HCT116 (cell line): Measurements from ENCODE around the gene KLHL17. TPM values are rescaled to one million over a fixed set of nuclear protein-coding genes. Genes with fewer than 3 reads are reported as not detected.
A peak's percentile ranks its signal among the peaks of the same experiment; 100 is the strongest.
"Not testable (repeated sequence)": the region's sequence is repeated elsewhere in the genome, so short reads cannot be mapped to it uniquely, and the experiment has no call there.

Experiments
- ATAC-seq: fragments of 200-7000 bp; cut with Tn5 transposase; 2 replicates; pipeline ENCODE4 v1.9.1; 2020; ENCODE audit warnings: mild to moderate bottlenecking, moderate library complexity
- BruUV-seq: library from RNA; stranded (reverse); fragments of 400-500 nt; replicated peaks from 2 replicates; lab custom pipeline; 2021; lab: Mats Ljungman, UMichigan
- CTCF ChIA-PET: fragments of 300-600 bp; sonication (Branson Sonifier 250); formaldehyde crosslinking; loops from one replicate; lab custom pipeline; 2021; ENCODE audit warnings: antibody characterized with exemption; lab: Charles Lee
- POLR2A ChIA-PET: fragments of 300-600, 350-600 bp; sonication (Branson Sonifier 250); formaldehyde crosslinking; loops from one replicate; lab custom pipeline; 2021; ENCODE audit warnings: antibody characterized with exemption; lab: Charles Lee
- RAD21 ChIA-PET, 2 experiments: fragments of 300-600 bp; sonication (Branson Sonifier 250); formaldehyde crosslinking; loops; one replicate each; lab custom pipeline; 2023; ENCODE audit warnings: low total read pairs in 2 of 2; ENCODE audit not compliant: uncharacterized antibody in 2 of 2, unreplicated experiment in 2 of 2, low non-redundant PET in 1 of 2; lab: Charles Lee
- DNase-seq: peaks from one replicate; pipeline ENCODE4 v3.0.0-alpha.2; 2010; ENCODE audit warnings: low read depth, low spot score
- H2AFZ ChIP-seq: fragments of 200-600 bp; shearing (Covaris generic), sonication (generic); 2 replicates; pipeline ENCODE4 v1.6.1; 2017; ENCODE audit warnings: low read depth, mixed run types, mixed read lengths, antibody characterized with exemption, low read length; ENCODE audit not compliant: poor library complexity, severe bottlenecking
- H3K27ac ChIP-seq: 2 replicates; pipeline ENCODE4 v1.5.1; 2012; ENCODE audit warnings: low read depth, low read length
- H3K27me3 ChIP-seq: fragments of 200-600 bp; sonication (generic); 2 replicates; pipeline ENCODE4 v1.6.1; 2016; ENCODE audit warnings: mixed run types, low read length, mixed read lengths; ENCODE audit not compliant: insufficient read depth
- H3K36me3 ChIP-seq, 2 experiments: fragments of 200-500 bp in 1 of 2; fragments of 200-600 bp in 1 of 2; sonication (Bioruptor generic) in 1 of 2; sonication (generic) in 1 of 2; 2 replicates each; pipeline versions ENCODE4 v1.5.1 to v1.6.1; 2014 to 2016; ENCODE audit warnings: low read length in 2 of 2, inconsistent platforms in 1 of 2, mixed read lengths in 1 of 2, mixed run types in 1 of 2; ENCODE audit not compliant: insufficient read depth in 2 of 2, control insufficient read depth in 1 of 2
- H3K4me1 ChIP-seq, 2 experiments: fragments of 200-600 bp in 1 of 2; sonication (generic) in 1 of 2; 2 replicates each; pipeline versions ENCODE4 v1.5.1 to v1.6.1; 2012 to 2017; ENCODE audit warnings: low read length in 2 of 2, inconsistent platforms in 1 of 2, mild to moderate bottlenecking in 1 of 2, mixed read lengths in 1 of 2, mixed run types in 1 of 2, moderate library complexity in 1 of 2; ENCODE audit not compliant: insufficient read depth in 2 of 2, control insufficient read depth in 1 of 2
- H3K4me2 ChIP-seq: fragments of 200-600 bp; sonication (generic); 2 replicates; pipeline ENCODE4 v1.6.1; 2017; ENCODE audit warnings: mixed run types, low read length, mixed read lengths
- H3K4me3 ChIP-seq, 2 experiments: fragments of 200-600 bp in 1 of 2; sonication (generic) in 1 of 2; replicated peaks in 1 of 2; 2 replicates each; pipeline ENCODE4 v1.5.1; 2011 to 2016; ENCODE audit warnings: low read length in 2 of 2, control low read depth in 1 of 2, low read depth in 1 of 2, mild to moderate bottlenecking in 1 of 2, mixed read lengths in 1 of 2, mixed run types in 1 of 2
- H3K79me2 ChIP-seq: fragments of 200-600 bp; sonication (generic); 2 replicates; pipeline ENCODE4 v1.6.1; 2017; ENCODE audit warnings: mild to moderate bottlenecking, mixed run types, low read length, moderate library complexity, mixed read lengths; ENCODE audit not compliant: insufficient read depth
- H3K9ac ChIP-seq: fragments of 200-600 bp; sonication (generic); 2 replicates; pipeline ENCODE4 v1.6.1; 2016; ENCODE audit warnings: low read length, mixed read lengths
- H3K9me2 ChIP-seq: fragments of 200-600 bp; sonication (generic), shearing (Covaris generic); 2 replicates; pipeline ENCODE4 v1.6.1; 2017; ENCODE audit warnings: mixed run types, mild to moderate bottlenecking, moderate library complexity; ENCODE audit not compliant: insufficient read depth
- H3K9me3 ChIP-seq, 2 experiments: fragments of 200-500 bp in 1 of 2; fragments of 200-600 bp in 1 of 2; sonication (Bioruptor generic) in 1 of 2; sonication (generic) in 1 of 2; 2 replicates each; pipeline ENCODE4 v1.6.1; 2014 to 2017; ENCODE audit warnings: low read length in 2 of 2, mixed read lengths in 2 of 2, inconsistent platforms in 1 of 2, low read depth in 1 of 2, mild to moderate bottlenecking in 1 of 2, mixed run types in 1 of 2, moderate library complexity in 1 of 2; ENCODE audit not compliant: control insufficient read depth in 1 of 2, insufficient read depth in 1 of 2
- H4K20me1 ChIP-seq: fragments of 200-600 bp; sonication (generic), shearing (Covaris generic); 2 replicates; pipeline ENCODE4 v1.6.1; 2017; ENCODE audit warnings: mixed run types, mild to moderate bottlenecking, moderate library complexity; ENCODE audit not compliant: insufficient read depth
- MAX ChIP-seq: IDR thresholded peaks from 2 replicates; pipeline ENCODE4 v1.6.1; 2012
- ZNF274 ChIP-seq: fragments of 200-500 bp; sonication (Bioruptor generic); IDR thresholded peaks from 2 replicates; pipeline ENCODE4 v1.6.1; 2014; ENCODE audit warnings: mild to moderate bottlenecking, low read depth, low read length, inconsistent platforms
- intact Hi-C: fragments of 100-400 bp; cut with micrococcal nuclease; formaldehyde crosslinking; loops from 2 replicates; pipeline ENCODE4 v1.10.0; 2022
- total RNA-seq: library from RNA; stranded (reverse); gene quantifications from one replicate; pipeline ENCODE4 v1.2.1, GENCODE V29; 2021; ENCODE audit not compliant: unreplicated experiment

Gene KLHL17
- total RNA-seq, 1 experiment from 2014 or later: 100.0 TPM

- RAD21 ChIA-PET: no interaction called here
- Histone ChIP-seq H3K27me3 (no peaks in the 10 kb centered on the region), H3K36me3 (no peaks in the 10 kb centered on the region), H3K79me2 (peaks cover 8% of the 10 kb centered on the region), H3K9me2 (no peaks in the 10 kb centered on the region), H3K27ac (no peak overlapping the region), H3K4me2 (no peak overlapping the region), H3K4me3 (no peak overlapping the region), H2AFZ (no peak overlapping the region), H3K4me1 (peaks cover 26 to 42% of the 10 kb centered on the region in 2 experiments), H3K9me3 (no peaks in the 10 kb centered on the region), H4K20me1 (no peaks in the 10 kb centered on the region), H3K9ac (no peak overlapping the region)
- DNase-seq (no peak), ATAC-seq (no peak)
- no TSS peak for BruUV-seq
- intact Hi-C loops: no loop called here
- CTCF ChIA-PET: no interaction called here
- TF ChIP-seq MAX: no peak
- no peak for TF ChIP-seq ZNF274
- POLR2A ChIA-PET: no interaction called here
Observed at GRCh38 chr1:1011396-1011949, 51.1 kb downstream of the KLHL17 start.

DNA sequence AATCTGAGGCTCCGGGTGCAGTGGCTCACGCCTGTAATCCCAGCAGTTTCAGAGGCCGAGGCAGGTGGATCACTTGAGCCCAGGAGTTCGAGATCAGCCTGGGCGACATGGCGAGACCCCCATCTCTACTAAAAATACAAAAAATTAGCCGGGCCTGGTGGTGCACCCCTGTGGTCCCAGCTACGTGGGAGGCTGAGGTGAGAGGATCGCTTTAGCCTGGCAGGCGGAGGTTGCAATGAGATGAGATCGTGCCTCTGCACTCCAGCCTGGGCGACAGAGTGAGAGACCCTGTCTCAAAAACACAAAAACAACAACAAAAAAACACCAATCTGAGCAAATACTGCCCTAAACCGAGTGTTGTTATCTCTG is 52.3 kb downstream of the KLHL17 start:
- ChIA-PET CTCF (interaction anchor here (2.3 to 3.6 kb wide), 2 partner anchors 10 to 51 kb away, joined by 10 to 26 read pairs; no protein-coding TSS in a partner anchor), POLR2A (interaction anchor here (0.9 to 1.9 kb wide), 4 partner anchors 10 to 261 kb away, joined by 3 to 12 read pairs (median 4); partner anchors contain the start of genes RNF223 and UBE2J2)
- H3K4me2 ChIP-seq: peak overlapping the region; percentile 100
- H3K36me3 ChIP-seq, intact Hi-C loops, RAD21 ChIA-PET, H4K20me1 ChIP-seq, H2AFZ ChIP-seq, H3K79me2 ChIP-seq, DNase-seq, H3K9me2 ChIP-seq, ATAC-seq, H3K9me3 ChIP-seq, H3K27me3 ChIP-seq: not testable (repeated sequence)
- H3K27ac ChIP-seq: peak overlapping the region; percentile 73
- BruUV-seq: TSS peak; percentile 94
- H3K9ac ChIP-seq: peak overlapping the region; percentile 87
- peak overlapping the region; percentile 80 to 90 for H3K4me3 ChIP-seq
- peaks cover 22 to 44% of the 10 kb centered on the region in 2 experiments for H3K4me1 ChIP-seq
